SJCRH30 (cell line): ENCODE data around the gene MCOLN2. TPM values are rescaled to one million over a fixed set of nuclear protein-coding genes. Genes with fewer than 3 reads are reported as not detected.
"Not testable (repeated sequence)": the region's sequence is repeated elsewhere in the genome, so short reads cannot be mapped to it uniquely, and the experiment has no call there.

Experiments
- DNase-seq, 2 experiments: peaks; one replicate each; pipeline ENCODE4 v3.0.0-alpha.2; 2015 to 2020
- H3K27ac ChIP-seq: fragments of 250-450 bp; sonication (Bioruptor Pico); 2 replicates; pipeline ENCODE4 v1.5.1; 2020; ENCODE audit warnings: mild to moderate bottlenecking, moderate library complexity
- H3K27me3 ChIP-seq: fragments of 250-450 bp; sonication (Bioruptor Pico); 2 replicates; pipeline ENCODE4 v1.5.1; 2020; ENCODE audit warnings: mild to moderate bottlenecking, moderate library complexity
- H3K36me3 ChIP-seq: fragments of 250-450 bp; sonication (Bioruptor Pico); 2 replicates; pipeline ENCODE4 v1.5.1; 2020; ENCODE audit warnings: mild to moderate bottlenecking, moderate library complexity
- H3K4me1 ChIP-seq: fragments of 250-450 bp; sonication (Bioruptor Pico); 2 replicates; pipeline ENCODE4 v1.5.1; 2020; ENCODE audit warnings: mild to moderate bottlenecking, moderate library complexity
- H3K4me3 ChIP-seq: fragments of 250-450 bp; sonication (Bioruptor Pico); 2 replicates; pipeline ENCODE4 v1.5.1; 2020; ENCODE audit warnings: mild to moderate bottlenecking, moderate library complexity
- H3K9me3 ChIP-seq: fragments of 250-450 bp; sonication (Bioruptor Pico); replicated peaks from 2 replicates; pipeline ENCODE4 v1.5.1; 2020; ENCODE audit warnings: mild to moderate bottlenecking, moderate library complexity
- total RNA-seq: library from RNA; depleted of rRNA; stranded (reverse); fragments of >200 nt; shearing (Covaris generic); gene quantifications from 2 replicates; pipeline ENCODE4 v1.2.3, GENCODE V29; 2014

Gene MCOLN2
- total RNA-seq, 1 experiment from 2014 or later = 1.6 TPM

GRCh38 chr1:84997667-84998600 lies 1.0 kb upstream of the MCOLN2 start:
- Histone ChIP-seq H3K9me3 (no peaks in the 10 kb centered on the region), H3K27me3 (peaks cover 21% of the 10 kb centered on the region), H3K36me3 (no peaks in the 10 kb centered on the region), H3K4me1 (peaks cover 3% of the 10 kb centered on the region; the same call in 1 of the 2 replicates), H3K4me3 (peak overlapping the region; percentile 71), H3K27ac (no peak overlapping the region)
- DNase-seq = no peak

GRCh38 chr1:84995484-84996334 lies 1.2 kb downstream of the MCOLN2 start:
- H3K27me3 ChIP-seq = peaks cover 21% of the 10 kb centered on the region
- no peak overlapping the region for H3K4me3 ChIP-seq
- no peak for DNase-seq

DNA sequence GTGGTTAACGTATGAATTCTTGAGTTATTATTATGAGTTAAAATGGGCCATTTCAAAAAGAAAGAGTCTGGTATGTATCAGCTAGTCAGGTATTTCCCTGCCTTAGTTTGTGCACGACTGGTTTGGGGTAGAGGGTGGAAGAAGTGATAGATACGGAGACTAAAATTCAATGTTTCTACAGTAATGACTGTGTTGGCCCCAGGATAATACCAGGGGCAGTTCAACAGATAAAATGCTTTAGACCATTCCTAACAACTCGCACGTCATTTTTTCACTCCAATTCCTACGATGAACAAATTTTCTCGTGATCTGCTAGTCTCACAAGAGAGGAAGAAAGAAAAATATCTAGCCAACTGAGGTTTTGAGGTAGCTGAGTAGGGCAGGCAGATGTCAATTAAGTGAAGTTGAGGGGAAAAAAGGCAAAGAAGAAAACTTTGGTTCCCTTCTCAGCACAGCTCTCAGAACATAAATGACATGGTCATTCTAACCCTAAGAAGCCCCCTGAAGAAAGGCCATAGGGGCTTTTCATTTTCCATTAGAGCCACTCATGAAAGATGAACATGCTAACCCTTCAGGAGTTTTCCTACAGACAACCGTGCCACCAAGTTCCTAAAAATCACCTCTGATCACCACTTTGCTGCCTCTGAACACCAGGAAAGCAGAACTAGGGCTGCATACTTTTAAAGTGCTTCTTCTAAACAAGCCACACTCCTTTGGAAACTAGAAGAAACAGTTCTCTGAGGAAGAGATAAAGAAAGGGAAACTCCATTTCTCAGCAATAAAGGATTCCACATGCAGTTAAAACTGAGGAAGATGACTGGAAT lies 5.6 kb downstream of the MCOLN2 start:
- Histone ChIP-seq H3K27me3 (peaks cover 5% of the 10 kb centered on the region; the same call in 1 of the 2 replicates), H3K4me3 (no peak overlapping the region), H3K27ac (no peak overlapping the region), H3K4me1 (no peaks in the 10 kb centered on the region), H3K9me3 (no peaks in the 10 kb centered on the region), H3K36me3 (no peaks in the 10 kb centered on the region)
- no peak for DNase-seq

More at GRCh38 chr1:84995484-84996334, 1.2 kb downstream of the MCOLN2 start:
- Histone ChIP-seq H3K27ac (no peak overlapping the region), H3K4me1 (peaks cover 3% of the 10 kb centered on the region; the same call in 1 of the 2 replicates), H3K9me3 (no peaks in the 10 kb centered on the region), H3K36me3 (no peaks in the 10 kb centered on the region)

DNA sequence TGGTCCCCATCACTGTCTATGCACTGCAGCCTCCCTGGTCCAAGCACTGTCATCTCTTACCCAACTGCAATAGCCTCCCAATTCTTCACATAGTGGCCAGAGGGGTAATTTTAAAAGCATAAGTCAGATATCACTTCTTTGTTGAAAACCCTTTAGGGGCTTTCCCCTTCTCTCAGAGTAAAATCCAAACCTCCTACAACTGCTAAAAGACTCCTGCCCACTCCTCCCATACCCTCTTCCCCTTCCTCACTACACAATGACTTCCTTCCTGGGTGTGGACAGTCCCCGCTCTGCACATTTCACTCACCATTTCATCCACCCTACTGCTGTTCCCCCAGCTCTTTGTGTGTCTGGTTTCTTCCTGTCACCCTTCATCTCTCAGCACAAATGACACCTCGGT lies 8.3 kb downstream of the MCOLN2 start:
- Histone ChIP-seq H3K27ac (no peak overlapping the region), H3K9me3 (no peaks in the 10 kb centered on the region), H3K27me3 (no peaks in the 10 kb centered on the region), H3K36me3 (no peaks in the 10 kb centered on the region), H3K4me3 (no peak overlapping the region), H3K4me1 (no peaks in the 10 kb centered on the region)
- no peak for DNase-seq

GRCh38 chr1:84986561-84986960 lies 10.4 kb downstream of the MCOLN2 start:
- not testable (repeated sequence) for H3K27me3 ChIP-seq, H3K4me1 ChIP-seq, DNase-seq, H3K36me3 ChIP-seq, H3K9me3 ChIP-seq, H3K27ac ChIP-seq, H3K4me3 ChIP-seq

GRCh38 chr1:84985365-84985764 lies 11.5 kb downstream of the MCOLN2 start:
- no peaks in the 10 kb centered on the region for H3K4me1 ChIP-seq
- H3K4me3 ChIP-seq = no peak overlapping the region
- H3K27ac ChIP-seq = no peak overlapping the region
- no peak for DNase-seq
- H3K36me3 ChIP-seq = no peaks in the 10 kb centered on the region
- no peaks in the 10 kb centered on the region for H3K9me3 ChIP-seq
- no peaks in the 10 kb centered on the region for H3K27me3 ChIP-seq

DNA sequence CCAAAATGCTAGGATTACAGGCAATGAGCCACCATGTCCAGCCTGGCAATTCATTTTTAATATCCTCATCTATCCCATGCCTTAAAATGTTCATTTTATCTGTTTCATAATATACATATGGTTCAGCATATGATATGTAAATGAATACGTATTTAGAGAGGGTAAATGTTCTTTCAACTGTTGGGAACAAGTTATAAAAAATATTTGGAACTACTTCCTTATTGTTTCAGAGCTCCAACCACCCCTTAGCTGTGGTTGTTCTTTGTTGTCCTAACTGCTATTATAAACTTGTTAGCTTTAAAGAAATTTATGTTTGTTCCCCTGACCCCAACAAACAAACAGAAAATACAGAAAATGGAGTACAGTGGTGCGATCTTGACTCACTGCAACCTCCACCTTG lies 14.5 kb downstream of the MCOLN2 start:
- H3K27ac ChIP-seq = no peak overlapping the region
- H3K9me3 ChIP-seq = no peaks in the 10 kb centered on the region
- H3K4me1 ChIP-seq = no peaks in the 10 kb centered on the region
- no peaks in the 10 kb centered on the region for H3K36me3 ChIP-seq
- no peaks in the 10 kb centered on the region for H3K27me3 ChIP-seq
- DNase-seq = no peak
- no peak overlapping the region for H3K4me3 ChIP-seq

GRCh38 chr1:84975035-84975434 lies 21.9 kb downstream of the MCOLN2 start:
- Histone ChIP-seq H3K9me3 (no peaks in the 10 kb centered on the region), H3K4me3 (no peak overlapping the region), H3K27ac (no peak overlapping the region), H3K4me1 (no peaks in the 10 kb centered on the region), H3K36me3 (no peaks in the 10 kb centered on the region), H3K27me3 (no peaks in the 10 kb centered on the region)
- DNase-seq = no peak

- no peaks in the 10 kb centered on the region for H3K9me3 ChIP-seq
- H3K36me3 ChIP-seq = no peaks in the 10 kb centered on the region
- no peak for DNase-seq
- H3K4me1 ChIP-seq = no peaks in the 10 kb centered on the region
- no peaks in the 10 kb centered on the region for H3K27me3 ChIP-seq
- no peak overlapping the region for H3K27ac ChIP-seq
- no peak overlapping the region for H3K4me3 ChIP-seq
Observed at GRCh38 chr1:84973498-84974334, 23.2 kb downstream of the MCOLN2 start.

DNA sequence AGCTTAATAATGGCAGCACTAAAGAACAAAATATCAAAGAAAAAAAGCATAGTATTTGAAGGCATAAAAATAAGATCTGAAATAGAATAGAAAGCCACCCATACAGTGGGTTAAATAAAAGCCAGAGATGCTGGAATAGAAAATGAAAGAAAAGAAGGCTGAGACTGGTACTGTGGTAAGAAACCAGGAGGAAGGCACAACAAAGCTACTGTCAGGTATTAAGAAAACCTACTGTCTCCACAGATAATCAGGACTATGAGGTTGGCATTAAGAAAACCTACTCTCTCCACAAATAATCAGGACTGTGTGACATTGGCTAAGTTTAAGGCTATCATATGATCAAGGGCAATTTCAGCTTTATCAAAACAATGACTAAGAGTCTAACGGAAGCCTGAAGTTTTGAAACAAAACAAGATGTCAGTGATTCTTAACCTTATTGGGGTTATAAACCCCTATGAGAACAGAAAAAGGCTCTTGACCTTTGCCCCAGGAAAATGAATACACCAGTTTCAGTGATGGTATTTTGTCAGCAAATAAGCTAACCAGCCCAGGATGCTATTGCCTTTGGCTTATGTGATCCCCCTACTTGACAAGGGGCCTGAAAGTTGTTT lies 24.4 kb downstream of the MCOLN2 start:
- H3K4me3 ChIP-seq = no peak overlapping the region

GRCh38 chr1:84971957-84972356 lies 25.0 kb downstream of the MCOLN2 start:
- H3K4me3 ChIP-seq = no peak overlapping the region
- DNase-seq = no peak
- no peaks in the 10 kb centered on the region for H3K36me3 ChIP-seq
- H3K27ac ChIP-seq = no peak overlapping the region
- H3K9me3 ChIP-seq = no peaks in the 10 kb centered on the region
- H3K27me3 ChIP-seq = no peaks in the 10 kb centered on the region
- no peaks in the 10 kb centered on the region for H3K4me1 ChIP-seq

More for the DNA sequence above, 24.4 kb downstream of the MCOLN2 start:
- Histone ChIP-seq H3K27me3 (no peaks in the 10 kb centered on the region), H3K9me3 (no peaks in the 10 kb centered on the region), H3K36me3 (no peaks in the 10 kb centered on the region), H3K4me1 (no peaks in the 10 kb centered on the region), H3K27ac (no peak overlapping the region)
- no peak for DNase-seq

GRCh38 chr1:84969489-84970250 lies 27.2 kb downstream of the MCOLN2 start:
- Histone ChIP-seq H3K4me1 (no peaks in the 10 kb centered on the region), H3K27me3 (no peaks in the 10 kb centered on the region), H3K4me3 (no peak overlapping the region), H3K9me3 (no peaks in the 10 kb centered on the region), H3K36me3 (no peaks in the 10 kb centered on the region), H3K27ac (no peak overlapping the region)
- no peak for DNase-seq

DNA sequence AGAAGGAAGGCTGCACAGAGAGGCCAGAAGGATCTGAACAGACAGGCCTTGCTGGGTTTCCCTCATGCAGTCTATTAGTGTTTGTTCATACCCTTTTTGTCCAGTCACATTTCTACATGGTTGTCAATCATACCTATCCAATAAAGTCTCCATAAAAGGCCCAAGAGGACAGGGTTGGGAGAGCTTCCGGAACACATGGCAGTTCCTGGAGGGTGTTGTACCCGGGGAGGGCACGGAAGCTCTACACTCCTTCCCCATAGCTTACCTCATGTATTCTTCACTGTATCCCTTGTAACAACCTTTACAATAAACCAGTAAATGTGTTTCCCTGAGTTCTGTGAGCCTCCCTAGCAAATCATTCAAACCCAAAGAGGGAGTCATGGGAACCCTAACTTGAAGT lies 28.0 kb downstream of the MCOLN2 start:
- Histone ChIP-seq H3K4me1 (no peaks in the 10 kb centered on the region), H3K27ac (no peak overlapping the region), H3K36me3 (no peaks in the 10 kb centered on the region), H3K9me3 (no peaks in the 10 kb centered on the region), H3K27me3 (no peaks in the 10 kb centered on the region), H3K4me3 (no peak overlapping the region)
- no peak for DNase-seq
